GM19455 (cell line): ENCODE measurements around the gene C19orf44.
"Not testable (repeated sequence)": the region's sequence is repeated elsewhere in the genome, so short reads cannot be mapped to it uniquely, and the experiment has no call there.

ENCODE experiments used
- ATAC-seq: cut with Tn5 transposase; IDR thresholded peaks from one replicate; pipeline ENCODE4 v1.9.1; 2021; ENCODE audit not compliant: unreplicated experiment

Gene C19orf44

DNA sequence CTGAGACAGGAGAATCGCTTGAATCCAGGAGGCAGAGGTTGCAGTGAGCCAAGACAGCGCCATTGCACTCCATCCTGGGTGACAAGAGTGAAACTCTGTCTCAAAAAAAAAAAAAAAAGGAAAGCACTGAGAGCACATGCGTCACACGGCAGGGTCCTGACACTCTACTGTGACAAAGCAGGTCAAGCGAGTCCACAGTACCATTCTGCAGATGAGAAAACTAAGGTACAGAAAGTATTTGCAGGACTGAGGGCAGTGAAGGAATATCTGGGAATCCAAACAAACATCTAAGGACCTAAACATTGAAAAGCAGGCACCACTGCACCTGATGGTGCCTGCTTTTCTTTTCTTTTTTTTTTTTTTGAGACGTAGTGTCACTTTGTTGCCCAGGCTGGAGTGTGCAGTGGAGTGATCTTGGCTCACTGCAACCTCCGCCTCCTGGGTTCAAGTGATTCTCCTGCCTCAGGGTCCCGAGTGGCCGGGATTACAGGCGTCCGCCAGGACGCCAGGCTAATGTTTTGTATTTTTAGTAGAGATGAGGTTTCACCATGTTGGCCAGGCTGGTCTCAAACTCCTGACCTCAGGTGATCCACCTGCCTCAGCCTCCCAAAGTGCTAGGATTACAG is 29.3 kb upstream of the C19orf44 start:
- not testable (repeated sequence) for ATAC-seq

GRCh38 chr19:16467581-16467980 is 28.6 kb upstream of the C19orf44 start:
- no peak for ATAC-seq

- no peak for ATAC-seq
Observed at GRCh38 chr19:16470541-16470910, 25.7 kb upstream of the C19orf44 start.

DNA sequence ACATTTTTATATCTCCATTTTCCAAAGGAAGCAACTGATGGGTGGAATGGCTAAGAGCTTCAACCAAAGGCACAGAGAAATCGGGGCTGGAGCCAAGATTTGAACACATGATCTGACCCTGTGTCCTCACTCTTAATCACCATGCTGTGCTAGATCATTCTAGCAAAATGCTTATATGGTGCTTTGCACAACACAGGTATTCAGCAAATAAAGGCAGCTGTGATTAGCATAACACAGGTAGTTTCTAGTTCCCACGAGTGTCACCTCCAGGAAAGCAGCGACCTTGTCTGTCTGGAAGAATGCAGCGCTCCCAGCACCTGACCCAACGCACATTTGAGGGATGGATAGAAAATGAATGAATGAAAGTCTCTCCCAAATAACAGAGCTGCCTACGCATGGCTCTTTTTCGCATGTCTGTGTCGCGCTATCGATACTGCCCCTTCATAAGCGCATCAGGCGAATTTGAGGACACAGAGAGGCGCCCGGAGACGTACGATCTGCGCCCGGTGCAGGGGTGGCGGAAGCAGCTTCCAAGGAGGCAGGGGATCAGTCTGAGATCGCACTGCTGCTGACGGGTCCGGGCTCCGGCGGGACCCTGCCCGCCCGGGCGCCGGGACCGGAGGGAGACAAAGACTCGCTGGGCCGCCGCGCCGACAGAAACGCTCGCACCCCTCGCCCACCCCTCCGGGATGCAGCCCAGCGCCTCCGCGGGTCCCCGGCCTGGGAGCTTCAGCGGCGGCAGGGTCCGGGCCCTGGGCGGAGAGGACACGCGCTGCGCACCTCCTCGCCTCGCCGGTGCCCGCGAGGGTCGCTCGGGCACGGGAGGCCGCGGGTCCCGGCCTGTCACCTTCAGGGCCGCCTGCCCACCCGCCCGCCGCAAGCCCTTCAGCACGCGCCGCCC is 25.0 kb upstream of the C19orf44 start:
- peak; percentile 27 for ATAC-seq

GRCh38 chr19:16472559-16472899 is 23.7 kb upstream of the C19orf44 start:
- not testable (repeated sequence) for ATAC-seq

DNA sequence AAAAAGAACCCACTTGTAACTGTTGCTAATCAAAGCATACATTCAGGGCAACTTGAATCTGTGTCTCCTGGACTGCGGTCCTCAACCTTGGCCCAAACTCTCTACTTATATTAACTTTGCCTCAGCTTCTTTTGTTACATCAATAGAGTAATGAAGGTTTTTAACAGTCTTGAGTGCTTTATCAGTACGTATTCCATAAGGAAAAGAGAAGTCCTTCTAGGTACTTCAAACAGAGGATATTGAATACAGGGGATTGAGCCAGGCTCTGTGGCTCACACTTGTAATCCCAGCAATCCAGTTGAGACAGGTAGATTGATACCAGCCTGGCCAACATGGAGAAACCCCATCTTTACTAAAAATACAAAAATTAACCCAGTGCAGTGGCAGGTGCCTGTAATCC is 23.2 kb upstream of the C19orf44 start:
- no peak for ATAC-seq

GRCh38 chr19:16473875-16474392 is 22.3 kb upstream of the C19orf44 start:
- no peak for ATAC-seq

GRCh38 chr19:16476401-16476800 is 19.8 kb upstream of the C19orf44 start:
- ATAC-seq: no peak

GRCh38 chr19:16477311-16477710 is 18.9 kb upstream of the C19orf44 start:
- no peak for ATAC-seq

DNA sequence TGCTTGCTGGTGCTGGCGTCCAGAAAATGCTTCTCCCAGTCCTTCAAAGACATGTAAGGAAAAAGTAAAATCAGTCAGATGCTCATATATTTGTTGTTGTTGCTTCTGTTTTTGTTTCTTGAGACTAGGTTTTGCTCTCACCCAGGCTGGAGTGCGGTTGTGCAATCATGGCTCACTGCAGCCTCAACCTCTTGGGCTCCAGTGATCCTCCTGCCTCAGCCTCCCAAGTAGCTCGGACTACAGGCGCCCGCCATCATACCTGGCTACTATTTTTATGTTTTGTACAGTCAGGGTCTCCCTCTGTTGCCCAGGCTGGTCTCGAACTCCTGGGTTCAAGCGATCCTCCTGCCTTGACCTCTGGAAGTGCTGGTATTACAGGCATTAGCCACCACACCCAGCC is 13.4 kb upstream of the C19orf44 start:
- no peak for ATAC-seq

DNA sequence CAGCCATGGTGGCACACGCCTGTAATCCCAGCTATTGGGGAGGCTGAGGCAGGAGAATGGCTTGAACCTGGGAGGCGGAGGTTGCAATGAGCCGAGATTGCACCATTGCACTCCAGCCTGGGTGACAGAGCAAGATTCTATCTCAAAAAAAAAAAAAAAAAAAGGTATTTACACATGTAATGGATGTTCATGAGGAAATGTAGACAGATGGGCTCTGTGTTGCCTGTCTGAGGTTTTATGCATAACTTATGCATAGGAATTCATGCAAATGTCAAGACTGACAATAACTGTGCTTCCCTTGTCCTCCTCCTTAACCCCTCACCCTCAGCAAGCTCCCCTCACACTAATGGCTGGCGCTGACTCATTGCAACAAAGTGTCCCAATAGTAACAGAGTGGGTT is 9.7 kb upstream of the C19orf44 start:
- ATAC-seq: not testable (repeated sequence)

DNA sequence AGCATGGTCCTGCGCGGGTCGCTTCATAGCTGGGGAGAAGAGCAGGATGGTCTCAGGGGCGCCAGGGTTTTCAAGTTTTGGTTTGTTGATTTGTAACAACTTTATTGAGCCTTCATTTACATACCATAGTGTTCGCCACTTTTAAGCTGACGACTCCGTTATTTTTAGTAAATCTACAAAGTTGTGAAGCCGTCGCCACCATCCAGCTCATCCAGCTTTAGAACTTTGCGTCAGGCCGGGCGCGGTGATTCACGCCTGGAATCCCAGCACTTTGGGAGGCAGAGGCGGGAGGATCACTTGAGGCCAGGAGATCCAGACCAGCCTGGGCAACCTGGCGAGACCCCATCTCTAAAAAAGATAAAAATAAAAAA is 404 bp downstream of the C19orf44 start:
- ATAC-seq: no peak

DNA sequence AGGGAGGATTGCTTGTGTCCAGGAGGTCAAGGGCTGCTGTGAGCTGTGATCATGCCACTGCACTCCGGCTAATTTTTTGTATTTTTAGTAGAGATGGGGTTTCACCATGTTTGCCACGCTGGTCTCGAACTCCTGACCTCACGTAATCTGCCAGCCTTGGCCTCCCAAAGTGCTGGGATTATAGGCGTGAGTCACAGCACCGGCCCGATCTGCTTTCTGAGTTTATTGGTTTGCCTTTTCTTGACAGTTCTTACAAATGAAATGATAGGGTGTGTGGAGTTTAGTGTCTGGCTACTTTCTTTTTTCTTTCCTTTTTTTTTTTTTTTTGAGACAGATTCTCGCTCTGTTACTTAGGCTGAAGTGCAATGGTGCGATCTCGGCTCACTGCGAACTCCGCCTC is 848 bp downstream of the C19orf44 start:
- no peak for ATAC-seq

- no peak for ATAC-seq
Observed at GRCh38 chr19:16497837-16498236, 1.6 kb downstream of the C19orf44 start.

DNA sequence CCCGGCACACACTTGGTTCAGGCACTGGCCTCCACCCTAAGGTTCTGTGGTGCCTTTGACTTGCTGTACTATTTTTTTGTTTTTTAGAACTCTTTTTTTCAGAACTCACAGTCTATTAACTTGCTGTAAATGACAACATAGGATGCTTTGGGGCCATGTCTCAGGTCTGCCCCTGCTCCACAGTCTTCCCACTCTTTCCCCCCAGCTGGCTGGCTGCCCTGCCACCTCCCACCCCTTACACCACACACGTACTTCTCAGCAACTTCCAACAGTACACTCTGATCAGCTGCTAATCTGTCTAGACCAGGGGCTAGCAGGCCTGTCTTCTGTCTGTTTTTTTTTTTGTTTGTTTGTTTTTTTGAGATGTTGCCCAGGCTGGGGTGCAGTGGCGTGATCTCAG is 8.1 kb downstream of the C19orf44 start:
- no peak for ATAC-seq

DNA sequence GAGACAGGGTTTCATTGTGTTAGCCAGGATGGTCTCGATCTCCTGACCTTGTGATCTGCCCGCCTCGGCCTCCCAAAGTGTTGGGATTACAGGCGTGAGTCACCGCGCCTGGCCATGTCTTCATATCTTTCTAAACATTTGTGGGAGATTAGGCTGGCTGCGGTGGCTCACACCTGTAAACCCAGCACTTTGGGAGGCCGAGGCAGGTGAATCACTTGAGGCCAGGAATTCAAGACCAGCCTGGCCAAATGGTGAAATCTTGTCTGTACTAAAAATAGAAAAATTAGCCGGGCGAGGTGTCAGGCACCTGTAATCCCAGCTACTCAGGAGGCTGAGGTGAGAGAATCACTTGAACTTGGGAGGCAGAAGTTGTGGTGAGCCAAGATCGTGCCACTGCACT is 10.0 kb downstream of the C19orf44 start:
- ATAC-seq: not testable (repeated sequence)

- ATAC-seq: no peak
Observed at GRCh38 chr19:16506961-16507360, 10.8 kb downstream of the C19orf44 start.

DNA sequence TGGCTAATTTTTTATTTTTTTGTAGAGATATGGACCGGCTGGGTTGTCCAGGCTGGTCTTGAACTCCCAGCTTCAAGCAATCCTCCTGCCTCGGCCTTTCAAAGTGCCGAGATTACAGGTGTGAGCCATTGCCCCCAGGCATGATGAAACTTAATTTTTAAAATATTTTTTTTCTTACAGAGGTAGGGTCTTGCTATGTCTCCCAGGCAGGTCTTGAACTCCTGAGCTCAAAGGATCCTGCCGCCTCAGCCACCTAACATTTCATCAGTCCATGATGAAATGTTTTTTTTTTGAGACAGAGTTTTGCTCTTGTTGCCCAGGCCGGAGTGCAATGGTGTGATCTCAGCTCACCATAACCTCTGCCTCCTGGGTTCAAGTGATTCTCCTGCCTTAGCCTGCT is 12.4 kb downstream of the C19orf44 start:
- no peak for ATAC-seq

- no peak for ATAC-seq
Observed at GRCh38 chr19:16509141-16510061, 13.2 kb downstream of the C19orf44 start.

GRCh38 chr19:16512611-16513010 is 16.4 kb downstream of the C19orf44 start:
- ATAC-seq: not testable (repeated sequence)

GRCh38 chr19:16514383-16515019 is 18.3 kb downstream of the C19orf44 start:
- ATAC-seq: no peak
